Tibial nerve (tissue), 4 donors: ENCODE data around the gene MYO1G.
"Not testable (repeated sequence)": the region's sequence is repeated elsewhere in the genome, so short reads cannot be mapped to it uniquely, and the experiment has no call there.

Experiments used
- CTCF ChIP-seq, 5 experiments: fragments of 200-600 bp in 3 of 5; fragments of 450-650 bp in 2 of 5; sonication (generic) in 3 of 5; IDR thresholded peaks; one replicate each; pipeline ENCODE4 v1.5.1; 2016 to 2019; ENCODE audit warnings: antibody characterized with exemption in 5 of 5, mild to moderate bottlenecking in 3 of 5, moderate library complexity in 2 of 5
- EP300 ChIP-seq, 2 donors: sonication (generic); formaldehyde crosslinking; IDR thresholded peaks; one replicate each; pipeline ENCODE4 v1.6.1; 2017; ENCODE audit warnings: antibody characterized with exemption in 2 of 2, mild to moderate bottlenecking in 1 of 2

GRCh38 chr7:44992004-44992795 lies 13.4 kb upstream of the MYO1G start:
- not testable (repeated sequence) for TF ChIP-seq CTCF, EP300 (IDR thresholded peaks at IDR 0.05)
